B cell (primary cell): ENCODE measurements around the gene PNISR. TPM values are rescaled to one million over a fixed set of nuclear protein-coding genes. Genes with fewer than 3 reads are reported as not detected.
A peak's percentile ranks its signal among the peaks of the same experiment; 100 is the strongest.

Experiments
- ATAC-seq: fragments of 200-7000 bp; cut with Tn5 transposase; one replicate; pipeline ENCODE4 v1.10.0; 2021; ENCODE audit warnings: low read depth, mild to moderate bottlenecking, moderate number of reproducible peaks, moderate library complexity
- CTCF ChIA-PET: fragments of 350-600 bp; sonication (Branson Sonifier 250); formaldehyde crosslinking; loops from one replicate; lab custom pipeline; 2021; ENCODE audit warnings: antibody characterized with exemption, inconsistent platforms; lab: Charles Lee
- POLR2A ChIA-PET: fragments of 350-600 bp; sonication (Branson Sonifier 250); formaldehyde crosslinking; loops from one replicate; lab custom pipeline; 2021; ENCODE audit warnings: antibody characterized with exemption; lab: Charles Lee
- DNase-seq: peaks from one replicate; pipeline ENCODE4 v3.0.0; 2013
- H2AFZ ChIP-seq: 2 replicates; pipeline ENCODE4 v1.6.1; 2012; ENCODE audit warnings: mild to moderate bottlenecking, low read depth, low read length; ENCODE audit not compliant: insufficient read depth, poor library complexity, severe bottlenecking
- H3K27ac ChIP-seq, 2 donors: 1 replicate in 1 of 2; 2 replicates in 1 of 2; pipeline ENCODE4 v1.5.1; 2012 to 2013; ENCODE audit warnings: low read length in 2 of 2, mild to moderate bottlenecking in 2 of 2, moderate library complexity in 1 of 2
- H3K27me3 ChIP-seq, 4 experiments: fragments of 200-600 bp in 1 of 4; sonication (generic) in 1 of 4; replicated peaks in 1 of 4; 1 replicate in 2 of 4; 2 replicates in 2 of 4; pipeline versions ENCODE4 v1.6.1 to v1.7.0; 2013 to 2016; ENCODE audit warnings: low read length in 3 of 4, mild to moderate bottlenecking in 2 of 4, mixed read lengths in 1 of 4, moderate library complexity in 1 of 4; ENCODE audit not compliant: insufficient read depth in 4 of 4, control insufficient read depth in 3 of 4; ENCODE audit errors: control extremely low read depth in 1 of 4
- H3K36me3 ChIP-seq, 2 experiments: replicated peaks in 1 of 2; 1 replicate in 1 of 2; 2 replicates in 1 of 2; pipeline versions ENCODE4 v1.6.1 to v1.7.1; 2013; ENCODE audit warnings: low read length in 1 of 2; ENCODE audit not compliant: insufficient read depth in 2 of 2, control insufficient read depth in 1 of 2; ENCODE audit errors: control extremely low read depth in 1 of 2, extremely low read depth in 1 of 2
- H3K4me1 ChIP-seq, 2 donors: fragments of 200-600 bp in 1 of 2; sonication (generic) in 1 of 2; 1 replicate in 1 of 2; 2 replicates in 1 of 2; pipeline versions ENCODE4 v1.5.1 to v1.6.1; 2013 to 2017; ENCODE audit warnings: low read length in 2 of 2; ENCODE audit not compliant: control insufficient read depth in 2 of 2, insufficient read depth in 2 of 2
- H3K4me2 ChIP-seq: replicated peaks from 2 replicates; pipeline ENCODE3; 2012; ENCODE audit warnings: mild to moderate bottlenecking, low read depth, low read length; ENCODE audit not compliant: poor library complexity, severe bottlenecking
- H3K4me3 ChIP-seq, 5 experiments: fragments of 200-600 bp in 1 of 5; sonication (generic) in 1 of 5; 1 replicate in 3 of 5; 2 replicates in 2 of 5; pipeline versions ENCODE4 v1.5.1 to v1.7.0; 2011 to 2016; ENCODE audit warnings: low read length in 4 of 5, mild to moderate bottlenecking in 4 of 5, low read depth in 2 of 5, control low read depth in 1 of 5, moderate library complexity in 1 of 5; ENCODE audit not compliant: insufficient read depth in 1 of 5; ENCODE audit errors: control extremely low read depth in 1 of 5, extremely low read depth in 1 of 5
- H3K79me2 ChIP-seq: fragments of 200-600 bp; sonication (generic); one replicate; pipeline ENCODE4 v1.6.0; 2016; ENCODE audit warnings: low read length; ENCODE audit not compliant: control insufficient read depth, insufficient read depth
- H3K9ac ChIP-seq: fragments of 200-600 bp; sonication (generic); 2 replicates; pipeline ENCODE4 v1.6.1; 2017; ENCODE audit warnings: mild to moderate bottlenecking, low read length, moderate library complexity
- H3K9me3 ChIP-seq, 3 donors: one replicate each; pipeline versions ENCODE4 v1.6.1 to v1.7.1; 2013; ENCODE audit warnings: low read length in 2 of 3; ENCODE audit not compliant: control insufficient read depth in 2 of 3, insufficient read depth in 1 of 3; ENCODE audit errors: control extremely low read depth in 1 of 3
- H4K20me1 ChIP-seq: 2 replicates; pipeline ENCODE4 v1.6.0; 2012; ENCODE audit warnings: mild to moderate bottlenecking, low read length; ENCODE audit not compliant: insufficient read depth, control insufficient read depth, poor library complexity, severe bottlenecking
- H3K27ac Mint-ChIP-seq: one replicate; pipeline ENCODE4 v1.8.0; 2021; ENCODE audit warnings: mixed read lengths
- H3K27me3 Mint-ChIP-seq: one replicate; pipeline ENCODE4 v1.8.0; 2021; ENCODE audit warnings: mixed read lengths
- H3K4me1 Mint-ChIP-seq: one replicate; pipeline ENCODE4 v1.8.0; 2021; ENCODE audit warnings: mixed read lengths
- H3K4me3 Mint-ChIP-seq: one replicate; pipeline ENCODE4 v1.8.0; 2021; ENCODE audit warnings: mixed read lengths
- H3K9me3 Mint-ChIP-seq: one replicate; pipeline ENCODE4 v1.8.0; 2022; ENCODE audit warnings: mixed read lengths; ENCODE audit not compliant: insufficient read depth
- CTCF ChIP-seq: fragments of 200-600 bp; IDR thresholded peaks from one replicate; pipeline ENCODE4 v1.8.0; 2022; ENCODE audit warnings: antibody characterized with exemption, mild to moderate bottlenecking
- EZH2 ChIP-seq: IDR thresholded peaks from 2 replicates; pipeline ENCODE4 v1.6.1; 2012; ENCODE audit warnings: borderline replicate concordance, low read depth, mild to moderate bottlenecking, moderate library complexity, low read length; ENCODE audit not compliant: insufficient read depth, poor library complexity, severe bottlenecking
- WGBS: methylation state at CpG from one replicate; pipeline ENCODE4 v1.1.5; 2013; ENCODE audit warnings: missing lambda C conversion rate; ENCODE audit not compliant: insufficient coverage; 5-methylcytosine and 5-hydroxymethylcytosine counted together
- intact Hi-C: fragments of 100-400 bp; cut with micrococcal nuclease; formaldehyde crosslinking; loops from one replicate; pipeline ENCODE4 v1.10.0; 2022
- polyA minus RNA-seq: library from RNA; depleted of rRNA, polyadenylated mRNA; stranded (reverse); fragments of >200 nt; gene quantifications from 2 replicates; pipeline ENCODE4 v1.2.3, GENCODE V29; 2012
- polyA plus RNA-seq: library from polyadenylated mRNA; depleted of rRNA; stranded (reverse); fragments of >200 nt; gene quantifications from 2 replicates; pipeline ENCODE4 v1.2.3, GENCODE V29; 2012
- total RNA-seq, 2 donors: library from RNA; stranded (reverse); fragments of 120-200 nt in 1 of 2; gene quantifications; 1 replicate in 1 of 2; 2 replicates in 1 of 2; pipeline versions ENCODE4 v1.2.3 to v1.2.4, GENCODE V29; 2013 to 2022

The PNISR gene
- total RNA-seq (402 and 403 TPM in 2 replicates), polyA plus RNA-seq (84.5 and 144 TPM in 2 replicates), polyA minus RNA-seq (104 and 169 TPM in 2 replicates)
- 287 TPM for total RNA-seq (2013)

GRCh38 chr6:99424761-99425646, at the start of gene PNISR:
Gene PNISR, minus strand, starts transcription at chr6:99425308. Its CDS starts 10,649 bp downstream, at chr6:99414659.
- Mint-ChIP-seq H3K27ac (peak within 1 kb of the TSS; percentile 100), H3K9me3 (no peaks in the 10 kb centered on the region), H3K4me1 (peaks cover 59% of the 10 kb centered on the region), H3K27me3 (no peaks in the 10 kb centered on the region), H3K4me3 (peak within 1 kb of the TSS; percentile 99)
- intact Hi-C loops, result loop anchor here (1.0 to 5.0 kb wide), 5 partner anchors 31 to 478 kb away; partner anchors contain the start of genes CCNC, COQ3, FBXL4 and USP45
- Histone ChIP-seq H3K4me3 (peak within 1 kb of the TSS; percentile 75 to 100 (median 99)), H3K9ac (peak within 1 kb of the TSS; percentile 100), H4K20me1 (peaks cover 46% of the 10 kb centered on the region), H3K9me3 (no peaks in the 10 kb centered on the region), H2AFZ (peak within 1 kb of the TSS; percentile 99), H3K4me2 (peak within 1 kb of the TSS; percentile 72), H3K4me1 (peaks cover 42 to 49% of the 10 kb centered on the region in 2 donors), H3K36me3 (peaks cover 8 to 9% of the 10 kb centered on the region in 2 experiments), H3K79me2 (peaks cover 66% of the 10 kb centered on the region), H3K27ac (peak within 1 kb of the TSS; percentile 97 to 100), H3K27me3 (no peaks in the 10 kb centered on the region)
- under 1% methylated on average over 47 of the region's 53 CpGs for WGBS
- ChIA-PET CTCF (interaction anchor here (1.1 to 2.4 kb wide), 9 partner anchors 9 to 143 kb away, joined by 3 to 12 read pairs (median 5); partner anchors contain the start of genes CCNC and COQ3), POLR2A (interaction anchor here (0.6 to 1.0 kb wide), 4 partner anchors 29 to 143 kb away, joined by 3 to 7 read pairs (median 4); partner anchors contain the start of gene CCNC)
- TF ChIP-seq EZH2 (no peak), CTCF (peak; percentile 1)
- peak; percentile 85 for ATAC-seq
- peak; percentile 97 for DNase-seq
